ENCODE data around the gene IQCH. TPM values are rescaled to one million over a fixed set of nuclear protein-coding genes. Genes with fewer than 3 reads are reported as not detected.

IQCH gene
- total and polyA plus RNA-seq, 4 donors, result 1.2 to 3.4 (median 2.0) TPM; not detected in 1

- Histone ChIP-seq H3K27ac (ENCODE audit: low read depth in 1 of 2, low read length in 2 of 2) (no peak overlapping the region), H3K9me3 (ENCODE audit: control insufficient read depth, low read length) (no peaks in the 10 kb centered on the region), H3K27me3 (ENCODE audit: control insufficient read depth in 1 of 2, insufficient read depth in 2 of 2, low read length in 1 of 2) (no peaks in the 10 kb centered on the region), H3K36me3 (ENCODE audit: control insufficient read depth in 1 of 2, insufficient read depth in 2 of 2, low read length in 1 of 2) (no peaks in the 10 kb centered on the region), H3K4me1 (ENCODE audit: control insufficient read depth in 1 of 2, insufficient read depth in 2 of 2, low read length in 2 of 2) (no peaks in the 10 kb centered on the region), H3K4me3 (ENCODE audit: low read length in 2 of 2) (no peak overlapping the region)
- DNase-seq (no peak), ATAC-seq (ENCODE audit: low FRiP score) (no peak)
- WGBS, 2 donors, result 81 to 83% methylated on average over 5 of the region's 5 CpGs
- intact Hi-C loops (cut with DNase I), result no loop called here
Measured at GRCh38 chr15:67479781-67480505, 225.4 kb downstream of the IQCH start.

DNA sequence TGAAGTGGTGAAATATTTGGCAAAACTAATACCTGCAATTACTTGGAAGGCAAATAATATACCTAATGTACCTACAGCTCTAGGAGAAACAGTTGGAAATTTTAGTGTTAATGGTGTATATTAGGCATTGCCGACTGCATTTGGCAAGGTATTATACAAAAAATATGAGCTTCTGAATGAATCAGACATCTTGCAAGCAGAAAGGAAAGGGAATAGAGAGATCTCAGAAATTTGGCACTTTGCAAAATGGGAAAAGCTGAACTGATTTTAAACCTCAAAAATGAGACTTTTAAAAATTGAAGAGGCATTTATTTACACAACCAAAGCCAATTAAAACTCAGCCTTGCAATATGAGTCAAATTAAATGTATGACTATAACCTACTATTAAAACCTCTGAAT lies 226.2 kb downstream of the IQCH start:
- Histone ChIP-seq H3K36me3 (ENCODE audit: control insufficient read depth in 1 of 2, insufficient read depth in 2 of 2, low read length in 1 of 2) (no peaks in the 10 kb centered on the region), H3K4me3 (ENCODE audit: low read length in 2 of 2) (no peak overlapping the region), H3K27ac (ENCODE audit: low read depth in 1 of 2, low read length in 2 of 2) (no peak overlapping the region), H3K4me1 (ENCODE audit: control insufficient read depth in 1 of 2, insufficient read depth in 2 of 2, low read length in 2 of 2) (no peaks in the 10 kb centered on the region), H3K27me3 (ENCODE audit: control insufficient read depth in 1 of 2, insufficient read depth in 2 of 2, low read length in 1 of 2) (no peaks in the 10 kb centered on the region), H3K9me3 (ENCODE audit: control insufficient read depth, low read length) (no peaks in the 10 kb centered on the region)
- ATAC-seq (ENCODE audit: low FRiP score) (no peak), DNase-seq (no peak)
- intact Hi-C loops (cut with DNase I), result no loop called here
- 14 to 45% methylated on average over 1 of the region's 1 CpG for WGBS, 2 donors

- DNase-seq (no peak), ATAC-seq (ENCODE audit: low FRiP score) (no peak)
- intact Hi-C loops (cut with DNase I), result no loop called here
- H3K27ac ChIP-seq (ENCODE audit: low read depth in 1 of 2, low read length in 2 of 2), result no peak overlapping the region
- no peaks in the 10 kb centered on the region for H3K27me3 ChIP-seq (ENCODE audit: control insufficient read depth in 1 of 2, insufficient read depth in 2 of 2, low read length in 1 of 2)
- H3K36me3 ChIP-seq (ENCODE audit: control insufficient read depth in 1 of 2, insufficient read depth in 2 of 2, low read length in 1 of 2), result no peaks in the 10 kb centered on the region
- WGBS, 2 donors, result 94 to 98% methylated on average over 2 of the region's 2 CpGs
- no peaks in the 10 kb centered on the region for H3K4me1 ChIP-seq (ENCODE audit: control insufficient read depth in 1 of 2, insufficient read depth in 2 of 2, low read length in 2 of 2)
- H3K4me3 ChIP-seq (ENCODE audit: low read length in 2 of 2), result no peak overlapping the region
- H3K9me3 ChIP-seq (ENCODE audit: control insufficient read depth, low read length), result no peaks in the 10 kb centered on the region
Measured at GRCh38 chr15:67481680-67482079, 227.1 kb downstream of the IQCH start.

- H3K9me3 ChIP-seq (ENCODE audit: control insufficient read depth, low read length), result no peaks in the 10 kb centered on the region
- no peak for ATAC-seq (ENCODE audit: low FRiP score)
- H3K27me3 ChIP-seq (ENCODE audit: control insufficient read depth in 1 of 2, insufficient read depth in 2 of 2, low read length in 1 of 2), result no peaks in the 10 kb centered on the region
- H3K36me3 ChIP-seq (ENCODE audit: control insufficient read depth in 1 of 2, insufficient read depth in 2 of 2, low read length in 1 of 2), result no peaks in the 10 kb centered on the region
- H3K4me1 ChIP-seq (ENCODE audit: control insufficient read depth in 1 of 2, insufficient read depth in 2 of 2, low read length in 2 of 2), result no peaks in the 10 kb centered on the region
- 97% methylated on average over 1 of the region's 1 CpG for WGBS, 2 donors
- no peak overlapping the region for H3K27ac ChIP-seq (ENCODE audit: low read depth in 1 of 2, low read length in 2 of 2)
- no peak for DNase-seq
- H3K4me3 ChIP-seq (ENCODE audit: low read length in 2 of 2), result no peak overlapping the region
- intact Hi-C loops (cut with DNase I), result no loop called here
Measured at GRCh38 chr15:67495585-67495984, 241.0 kb downstream of the IQCH start.

- DNase-seq (no peak), ATAC-seq (ENCODE audit: low FRiP score) (no peak)
- 13 to 20% methylated on average over 2 of the region's 2 CpGs for WGBS, 2 donors
- H3K9me3 ChIP-seq (ENCODE audit: control insufficient read depth, low read length), result no peaks in the 10 kb centered on the region
- intact Hi-C loops (cut with DNase I), result no loop called here
- no peak overlapping the region for H3K27ac ChIP-seq (ENCODE audit: low read depth in 1 of 2, low read length in 2 of 2)
- no peak overlapping the region for H3K4me3 ChIP-seq (ENCODE audit: low read length in 2 of 2)
- no peaks in the 10 kb centered on the region for H3K36me3 ChIP-seq (ENCODE audit: control insufficient read depth in 1 of 2, insufficient read depth in 2 of 2, low read length in 1 of 2)
- no peaks in the 10 kb centered on the region for H3K27me3 ChIP-seq (ENCODE audit: control insufficient read depth in 1 of 2, insufficient read depth in 2 of 2, low read length in 1 of 2)
- no peaks in the 10 kb centered on the region for H3K4me1 ChIP-seq (ENCODE audit: control insufficient read depth in 1 of 2, insufficient read depth in 2 of 2, low read length in 2 of 2)
Measured at GRCh38 chr15:67501177-67501835, 246.7 kb downstream of the IQCH start.

- DNase-seq, result no peak
- H3K9me3 ChIP-seq (ENCODE audit: control insufficient read depth, low read length), result no peaks in the 10 kb centered on the region
- H3K27ac ChIP-seq (ENCODE audit: low read depth in 1 of 2, low read length in 2 of 2), result no peak overlapping the region
- intact Hi-C loops (cut with DNase I), result no loop called here
- ATAC-seq (ENCODE audit: low FRiP score), result no peak
- H3K4me1 ChIP-seq (ENCODE audit: control insufficient read depth in 1 of 2, insufficient read depth in 2 of 2, low read length in 2 of 2), result no peaks in the 10 kb centered on the region
- H3K27me3 ChIP-seq (ENCODE audit: control insufficient read depth in 1 of 2, insufficient read depth in 2 of 2, low read length in 1 of 2), result no peaks in the 10 kb centered on the region
- no peak overlapping the region for H3K4me3 ChIP-seq (ENCODE audit: low read length in 2 of 2)
- WGBS, 2 donors, result 71 to 72% methylated on average over 13 of the region's 13 CpGs
- no peaks in the 10 kb centered on the region for H3K36me3 ChIP-seq (ENCODE audit: control insufficient read depth in 1 of 2, insufficient read depth in 2 of 2, low read length in 1 of 2)
Measured at GRCh38 chr15:67501836-67502461, 247.4 kb downstream of the IQCH start.

GRCh38 chr15:67504056-67504455 lies 249.5 kb downstream of the IQCH start:
- DNase-seq (no peak), ATAC-seq (ENCODE audit: low FRiP score) (no peak)
- H3K36me3 ChIP-seq (ENCODE audit: control insufficient read depth in 1 of 2, insufficient read depth in 2 of 2, low read length in 1 of 2), result peaks cover 0 to 3% of the 10 kb centered on the region in 2 donors
- H3K4me3 ChIP-seq (ENCODE audit: low read length in 2 of 2), result no peak overlapping the region
- H3K4me1 ChIP-seq (ENCODE audit: control insufficient read depth in 1 of 2, insufficient read depth in 2 of 2, low read length in 2 of 2), result no peaks in the 10 kb centered on the region
- intact Hi-C loops (cut with DNase I), result no loop called here
- no peaks in the 10 kb centered on the region for H3K9me3 ChIP-seq (ENCODE audit: control insufficient read depth, low read length)
- WGBS, 2 donors, result 70 to 73% methylated on average over 6 of the region's 6 CpGs
- no peak overlapping the region for H3K27ac ChIP-seq (ENCODE audit: low read depth in 1 of 2, low read length in 2 of 2)
- H3K27me3 ChIP-seq (ENCODE audit: control insufficient read depth in 1 of 2, insufficient read depth in 2 of 2, low read length in 1 of 2), result no peaks in the 10 kb centered on the region

GRCh38 chr15:67504796-67505195 lies 250.2 kb downstream of the IQCH start:
- no peak for ATAC-seq (ENCODE audit: low FRiP score)
- DNase-seq, result no peak
- Histone ChIP-seq H3K27me3 (ENCODE audit: control insufficient read depth in 1 of 2, insufficient read depth in 2 of 2, low read length in 1 of 2) (no peaks in the 10 kb centered on the region), H3K4me1 (ENCODE audit: control insufficient read depth in 1 of 2, insufficient read depth in 2 of 2, low read length in 2 of 2) (no peaks in the 10 kb centered on the region), H3K4me3 (ENCODE audit: low read length in 2 of 2) (no peak overlapping the region), H3K9me3 (ENCODE audit: control insufficient read depth, low read length) (no peaks in the 10 kb centered on the region), H3K27ac (ENCODE audit: low read depth in 1 of 2, low read length in 2 of 2) (no peak overlapping the region), H3K36me3 (ENCODE audit: control insufficient read depth in 1 of 2, insufficient read depth in 2 of 2, low read length in 1 of 2) (peaks cover 0 to 3% of the 10 kb centered on the region in 2 donors)
- 94 to 95% methylated on average over 5 of the region's 5 CpGs for whole genome bisulfite sequencing, 2 donors
- intact Hi-C loops (cut with DNase I), result no loop called here
